Keratinocyte (primary cell): ENCODE data around the gene PLPPR1. TPM values are rescaled to one million over a fixed set of nuclear protein-coding genes. Genes with fewer than 3 reads are reported as not detected.

Source experiments
- DNase-seq: peaks from one replicate; pipeline ENCODE4 v3.0.0-alpha.2; 2011; ENCODE audit warnings: low read depth, missing footprints, low spot score
- FAIRE-seq: peaks from 2 replicates; lab custom pipeline; 2011; peaks lifted over from hg19 to GRCh38; lab: Jason Lieb, UNC
- H2AFZ ChIP-seq: 2 replicates; pipeline ENCODE4 v1.6.0; 2012; ENCODE audit warnings: low read length, control low read depth, inconsistent platforms; ENCODE audit not compliant: control insufficient read depth
- H3K27ac ChIP-seq: 2 replicates; pipeline ENCODE4 v1.5.1; 2011; ENCODE audit warnings: low read length; ENCODE audit not compliant: control insufficient read depth, insufficient read depth
- H3K27me3 ChIP-seq: 3 replicates; pipeline ENCODE4 v1.6.0; 2011; ENCODE audit warnings: low read length; ENCODE audit not compliant: control insufficient read depth, insufficient read depth; ENCODE audit errors: extremely low read depth
- H3K36me3 ChIP-seq, 2 experiments: 2 replicates in 1 of 2; 3 replicates in 1 of 2; pipeline ENCODE4 v1.5.1; 2011; ENCODE audit warnings: low read length in 2 of 2, mild to moderate bottlenecking in 1 of 2; ENCODE audit not compliant: control insufficient read depth in 2 of 2, insufficient read depth in 2 of 2; ENCODE audit errors: extremely low read depth in 1 of 2
- H3K4me1 ChIP-seq: 3 replicates; pipeline ENCODE4 v1.5.1; 2011; ENCODE audit warnings: low read length; ENCODE audit not compliant: control insufficient read depth, insufficient read depth; ENCODE audit errors: extremely low read depth
- H3K4me2 ChIP-seq: 3 replicates; pipeline ENCODE4 v1.6.0; 2011; ENCODE audit warnings: low read depth, low read length; ENCODE audit not compliant: control insufficient read depth, insufficient read depth; ENCODE audit errors: extremely low read depth
- H3K4me3 ChIP-seq, 3 experiments: fragments of 200-600 bp in 1 of 3; sonication (generic) in 1 of 3; 2 replicates in 2 of 3; 3 replicates in 1 of 3; pipeline ENCODE4 v1.5.1; 2011 to 2016; ENCODE audit warnings: low read length in 3 of 3, mild to moderate bottlenecking in 3 of 3, control low read depth in 2 of 3, inconsistent platforms in 1 of 3, low read depth in 1 of 3, mixed read lengths in 1 of 3, mixed run types in 1 of 3, moderate library complexity in 1 of 3; ENCODE audit not compliant: control insufficient read depth in 2 of 3, insufficient read depth in 2 of 3; ENCODE audit errors: extremely low read depth in 1 of 3
- H3K79me2 ChIP-seq: 2 replicates; pipeline ENCODE4 v1.6.0; 2012; ENCODE audit warnings: low read length; ENCODE audit not compliant: control insufficient read depth, insufficient read depth
- H3K9ac ChIP-seq: 3 replicates; pipeline ENCODE4 v1.6.0; 2011; ENCODE audit warnings: low read length; ENCODE audit not compliant: control insufficient read depth, insufficient read depth; ENCODE audit errors: extremely low read depth
- H3K9me1 ChIP-seq: 3 replicates; pipeline ENCODE4 v1.6.0; 2011; ENCODE audit warnings: low read length; ENCODE audit not compliant: control insufficient read depth, insufficient read depth; ENCODE audit errors: extremely low read depth
- H3K9me3 ChIP-seq: 2 replicates; pipeline ENCODE4 v1.5.1; 2012; ENCODE audit warnings: low read depth, low read length; ENCODE audit not compliant: control insufficient read depth
- H4K20me1 ChIP-seq: 3 replicates; pipeline ENCODE4 v1.6.0; 2011; ENCODE audit warnings: low read length; ENCODE audit not compliant: control insufficient read depth, insufficient read depth; ENCODE audit errors: extremely low read depth
- EZH2 ChIP-seq: IDR thresholded peaks from one replicate; pipeline ENCODE4 v1.6.1; 2012; ENCODE audit warnings: inconsistent platforms, mild to moderate bottlenecking, low read length, moderate library complexity
- dilution Hi-C: fragments of 300-500 bp; cut with MboI; formaldehyde crosslinking; loops from one replicate; pipeline ENCODE4 v1.7.0; 2020; ENCODE audit warnings: low sequenced_read_pairs; ENCODE audit not compliant: extremely low pct_ligation_motif_present
- polyA plus RNA-seq, 5 experiments: library from polyadenylated mRNA; depleted of rRNA in 3 of 5; stranded (reverse) in 3 of 5; stranded (forward) in 1 of 5; unstranded in 1 of 5; fragments of >200 nt; gene quantifications; 1 replicate in 1 of 5; 2 replicates in 3 of 5; 3 replicates in 1 of 5; pipeline versions ENCODE4 v1.2.1 to v1.2.3, GENCODE V29; 2011 to 2012; ENCODE audit warnings: missing spikeins in 2 of 5, low read depth in 1 of 5, low replicate concordance in 1 of 5
- TF ChIP-seq, protein P1 (sequence below), 3 experiments: IDR thresholded peaks in 1 of 3; conservative IDR thresholded peaks in 1 of 3; optimal IDR thresholded peaks in 1 of 3; 2 replicates in 2 of 3; 3 replicates in 1 of 3; pipeline versions ENCODE3 to v1.5.1; 2011; ENCODE audit warnings: low read length in 3 of 3, mild to moderate bottlenecking in 3 of 3, moderate library complexity in 2 of 3, control low read depth in 1 of 3, inconsistent platforms in 1 of 3; ENCODE audit not compliant: insufficient read depth in 2 of 3; ENCODE audit errors: extremely low read depth in 1 of 3

PLPPR1 gene
- polyA plus RNA-seq, 1 donor (not counting 4 experiments of a cell fraction or from before 2014, with no cell fraction given): not detected

DNA sequence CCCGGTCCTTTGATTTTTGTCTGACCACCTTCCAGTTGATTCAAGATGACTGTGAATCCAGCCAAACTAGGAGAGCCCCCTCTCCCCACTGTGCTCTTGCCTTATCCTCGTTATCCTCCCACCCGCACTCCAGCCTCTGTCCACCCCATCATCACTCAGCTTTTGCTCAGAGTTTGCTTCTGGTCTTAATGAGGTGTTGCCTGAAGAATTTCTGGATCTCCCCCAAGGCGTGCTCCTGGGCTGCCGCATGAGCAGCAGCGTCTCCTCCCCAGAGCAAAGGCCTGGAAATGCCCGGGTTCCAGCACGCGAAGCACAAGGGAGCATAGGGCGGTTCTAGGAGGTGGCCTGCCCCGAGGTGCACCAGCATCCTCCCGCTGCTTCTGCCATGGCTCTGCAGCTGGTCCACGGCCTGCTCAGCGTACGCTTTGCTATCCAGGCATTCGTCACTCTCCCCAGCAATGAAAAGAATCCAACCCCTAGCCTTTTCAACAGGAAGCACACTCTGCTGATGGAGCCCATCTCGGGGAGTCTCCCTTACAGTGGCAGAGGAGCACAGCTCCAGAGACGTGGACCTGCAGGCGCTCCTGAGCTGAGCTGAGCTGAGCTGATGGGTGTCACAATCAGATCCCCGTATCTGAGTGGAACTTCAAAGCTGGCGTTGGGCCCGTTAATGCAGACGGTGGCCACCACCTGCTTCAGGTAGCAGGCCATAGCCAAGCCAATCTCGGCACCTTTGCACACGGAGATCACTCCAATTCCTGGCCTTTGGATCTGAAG, 305.6 kb downstream of the PLPPR1 start:
- no peaks in the 10 kb centered on the region for H3K27me3 ChIP-seq
- H3K4me3 ChIP-seq: no peak overlapping the region
- no peak overlapping the region for H2AFZ ChIP-seq
- no peaks in the 10 kb centered on the region for H4K20me1 ChIP-seq
- no peaks in the 10 kb centered on the region for H3K79me2 ChIP-seq
- H3K27ac ChIP-seq: no peak overlapping the region
- no peaks in the 10 kb centered on the region for H3K9me1 ChIP-seq
- no peaks in the 10 kb centered on the region for H3K36me3 ChIP-seq
- H3K4me1 ChIP-seq: no peaks in the 10 kb centered on the region
- dilution Hi-C loops: no loop called here
- FAIRE-seq: no peak
- H3K4me2 ChIP-seq: no peak overlapping the region
- H3K9ac ChIP-seq: no peak overlapping the region
- H3K9me3 ChIP-seq: no peaks in the 10 kb centered on the region
- no peak for DNase-seq
- no peak for TF ChIP-seq EZH2
- TF ChIP-seq, protein P1, sequence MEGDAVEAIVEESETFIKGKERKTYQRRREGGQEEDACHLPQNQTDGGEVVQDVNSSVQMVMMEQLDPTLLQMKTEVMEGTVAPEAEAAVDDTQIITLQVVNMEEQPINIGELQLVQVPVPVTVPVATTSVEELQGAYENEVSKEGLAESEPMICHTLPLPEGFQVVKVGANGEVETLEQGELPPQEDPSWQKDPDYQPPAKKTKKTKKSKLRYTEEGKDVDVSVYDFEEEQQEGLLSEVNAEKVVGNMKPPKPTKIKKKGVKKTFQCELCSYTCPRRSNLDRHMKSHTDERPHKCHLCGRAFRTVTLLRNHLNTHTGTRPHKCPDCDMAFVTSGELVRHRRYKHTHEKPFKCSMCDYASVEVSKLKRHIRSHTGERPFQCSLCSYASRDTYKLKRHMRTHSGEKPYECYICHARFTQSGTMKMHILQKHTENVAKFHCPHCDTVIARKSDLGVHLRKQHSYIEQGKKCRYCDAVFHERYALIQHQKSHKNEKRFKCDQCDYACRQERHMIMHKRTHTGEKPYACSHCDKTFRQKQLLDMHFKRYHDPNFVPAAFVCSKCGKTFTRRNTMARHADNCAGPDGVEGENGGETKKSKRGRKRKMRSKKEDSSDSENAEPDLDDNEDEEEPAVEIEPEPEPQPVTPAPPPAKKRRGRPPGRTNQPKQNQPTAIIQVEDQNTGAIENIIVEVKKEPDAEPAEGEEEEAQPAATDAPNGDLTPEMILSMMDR (optimal IDR thresholded peaks at IDR 0.05 in 1 of 3, IDR thresholded peaks at IDR 0.05 in 1 of 3, conservative IDR thresholded peaks at IDR 0.05 in 1 of 3; ENCODE audit: extremely low read depth in 1 of 3, insufficient read depth in 2 of 3, low read length in 3 of 3): no peak

DNA sequence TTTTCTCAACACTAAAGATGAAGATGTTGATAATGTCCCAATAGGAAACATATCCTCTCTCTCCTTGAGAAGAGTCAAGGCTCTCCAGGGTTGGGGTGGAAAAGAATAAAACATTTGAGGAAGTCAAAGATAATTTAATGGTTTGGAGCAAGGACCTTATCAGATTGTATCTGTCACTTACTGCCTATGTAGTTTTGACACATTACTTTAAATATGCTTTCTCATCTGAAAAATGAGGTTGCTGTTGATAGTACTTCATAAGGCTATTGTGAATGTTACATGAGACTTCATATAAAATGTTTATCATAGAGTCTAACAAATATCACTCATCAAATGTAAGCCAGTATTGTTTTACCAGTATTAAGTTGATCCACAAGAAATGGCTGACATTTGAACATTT, 307.6 kb downstream of the PLPPR1 start:
- dilution Hi-C loops: no loop called here
- no peaks in the 10 kb centered on the region for H3K27me3 ChIP-seq
- no peaks in the 10 kb centered on the region for H3K9me3 ChIP-seq
- H3K9ac ChIP-seq: no peak overlapping the region
- no peaks in the 10 kb centered on the region for H3K36me3 ChIP-seq
- H3K4me1 ChIP-seq: no peaks in the 10 kb centered on the region
- no peaks in the 10 kb centered on the region for H4K20me1 ChIP-seq
- TF ChIP-seq, protein P1 (optimal IDR thresholded peaks at IDR 0.05 in 1 of 3, IDR thresholded peaks at IDR 0.05 in 1 of 3, conservative IDR thresholded peaks at IDR 0.05 in 1 of 3; ENCODE audit: extremely low read depth in 1 of 3, insufficient read depth in 2 of 3, low read length in 3 of 3): no peak
- no peak for TF ChIP-seq EZH2
- no peaks in the 10 kb centered on the region for H3K9me1 ChIP-seq
- no peaks in the 10 kb centered on the region for H3K79me2 ChIP-seq
- H3K4me2 ChIP-seq: no peak overlapping the region
- no peak overlapping the region for H3K27ac ChIP-seq
- no peak overlapping the region for H3K4me3 ChIP-seq
- DNase-seq (no peak), FAIRE-seq (no peak)
- no peak overlapping the region for H2AFZ ChIP-seq
